ENCODE data around the gene PCSK5. TPM values are rescaled to one million over a fixed set of nuclear protein-coding genes. Genes with fewer than 3 reads are reported as not detected.
"Not testable (repeated sequence)": the region's sequence is repeated elsewhere in the genome, so short reads cannot be mapped to it uniquely, and the experiment has no call there.

Gene PCSK5
- total and polyA plus RNA-seq, 2 donors (not counting 1 experiment from before 2014, with no cell fraction given) = 0.09 TPM; not detected in 1

GRCh38 chr9:76323490-76323889, 433.0 kb downstream of the PCSK5 start:
- Histone ChIP-seq H3K36me3 (replicated peaks in 1 of 2; ENCODE audit: control extremely low read depth in 1 of 2, control insufficient read depth in 1 of 2, extremely low read depth in 1 of 2, insufficient read depth in 2 of 2, low read length in 1 of 2) (no peaks in the 10 kb centered on the region), H3K4me3 (ENCODE audit: control extremely low read depth in 1 of 5, extremely low read depth in 1 of 5, insufficient read depth in 1 of 5, low read depth in 2 of 5, low read length in 4 of 5) (no peak overlapping the region), H3K79me2 (ENCODE audit: control insufficient read depth, insufficient read depth, low read length) (no peaks in the 10 kb centered on the region), H4K20me1 (ENCODE audit: control insufficient read depth, insufficient read depth, low read length, poor library complexity, severe bottlenecking) (no peaks in the 10 kb centered on the region), H3K9me3 (ENCODE audit: control extremely low read depth in 1 of 3, control insufficient read depth in 2 of 3, insufficient read depth in 1 of 3, low read length in 2 of 3) (no peaks in the 10 kb centered on the region), H2AFZ (ENCODE audit: insufficient read depth, low read depth, low read length, poor library complexity, severe bottlenecking) (no peak overlapping the region), H3K4me1 (ENCODE audit: control insufficient read depth in 2 of 2, insufficient read depth in 2 of 2, low read length in 2 of 2) (no peaks in the 10 kb centered on the region), H3K27me3 (replicated peaks in 1 of 4; ENCODE audit: control extremely low read depth in 1 of 4, control insufficient read depth in 3 of 4, insufficient read depth in 4 of 4, low read length in 3 of 4) (no peaks in the 10 kb centered on the region), H3K4me2 (replicated peaks; ENCODE audit: low read depth, low read length, poor library complexity, severe bottlenecking) (no peak overlapping the region), H3K27ac (ENCODE audit: low read length in 2 of 2) (no peak overlapping the region), H3K9ac (ENCODE audit: low read length) (no peak overlapping the region)
- WGBS (ENCODE audit: insufficient coverage) = no CpG with 5 or more reads among the region's 2 CpGs
- TF ChIP-seq CTCF (IDR thresholded peaks at IDR 0.05) (no peak), EZH2 (IDR thresholded peaks at IDR 0.05; ENCODE audit: borderline replicate concordance, insufficient read depth, low read depth, low read length, poor library complexity, severe bottlenecking) (no peak)
- intact Hi-C loops (cut with micrococcal nuclease) = no loop called here
- Mint-ChIP-seq H3K4me1 (no peaks in the 10 kb centered on the region), H3K27ac (no peak overlapping the region), H3K9me3 (ENCODE audit: insufficient read depth) (no peaks in the 10 kb centered on the region), H3K27me3 (peaks cover 12% of the 10 kb centered on the region), H3K4me3 (no peak overlapping the region)
- ChIA-PET CTCF (interaction anchor here (0.6 to 1.2 kb wide), 2 partner anchors 19 to 37 kb away, joined by 3 to 4 read pairs; no protein-coding TSS in a partner anchor), POLR2A (no interaction called here)
- DNase-seq (no peak), ATAC-seq (ENCODE audit: low read depth) (no peak)

- H3K4me2 ChIP-seq (replicated peaks; ENCODE audit: low read depth, low read length, poor library complexity, severe bottlenecking); POLR2A ChIA-PET; H3K4me1 Mint-ChIP-seq; H3K27ac Mint-ChIP-seq; H3K79me2 ChIP-seq (ENCODE audit: control insufficient read depth, insufficient read depth, low read length); H3K36me3 ChIP-seq (replicated peaks in 1 of 2; ENCODE audit: control extremely low read depth in 1 of 2, control insufficient read depth in 1 of 2, extremely low read depth in 1 of 2, insufficient read depth in 2 of 2, low read length in 1 of 2); DNase-seq; H3K27me3 ChIP-seq (replicated peaks in 1 of 4; ENCODE audit: control extremely low read depth in 1 of 4, control insufficient read depth in 3 of 4, insufficient read depth in 4 of 4, low read length in 3 of 4); H3K27ac ChIP-seq (ENCODE audit: low read length in 2 of 2); intact Hi-C loops (cut with micrococcal nuclease); H4K20me1 ChIP-seq (ENCODE audit: control insufficient read depth, insufficient read depth, low read length, poor library complexity, severe bottlenecking); H2AFZ ChIP-seq (ENCODE audit: insufficient read depth, low read depth, low read length, poor library complexity, severe bottlenecking); H3K9ac ChIP-seq (ENCODE audit: low read length); H3K4me1 ChIP-seq (ENCODE audit: control insufficient read depth in 2 of 2, insufficient read depth in 2 of 2, low read length in 2 of 2); H3K9me3 ChIP-seq (ENCODE audit: control extremely low read depth in 1 of 3, control insufficient read depth in 2 of 3, insufficient read depth in 1 of 3, low read length in 2 of 3); H3K4me3 ChIP-seq (ENCODE audit: control extremely low read depth in 1 of 5, extremely low read depth in 1 of 5, insufficient read depth in 1 of 5, low read depth in 2 of 5, low read length in 4 of 5); H3K9me3 Mint-ChIP-seq (ENCODE audit: insufficient read depth); H3K4me3 Mint-ChIP-seq; ATAC-seq (ENCODE audit: low read depth): not testable (repeated sequence)
- 97% methylated on average over 6 of the region's 7 CpGs for WGBS (ENCODE audit: insufficient coverage)
- CTCF ChIA-PET = interaction anchor here (0.6 kb wide), 1 partner anchor 37 kb away, joined by 4 read pairs; no protein-coding TSS in a partner anchor
- peaks cover 12% of the 10 kb centered on the region for H3K27me3 Mint-ChIP-seq
These were observed 433.6 kb downstream of the PCSK5 start for GRCh38 chr9:76324030-76324429.
